SK-N-SH (cell line): Measurements from ENCODE around the gene CLIC1.

Experiments used
- CHD2 ChIP-seq: fragments of 150-350 bp; IDR thresholded peaks from 2 replicates; pipeline ENCODE4 v1.6.1; 2018; ENCODE audit warnings: low read length; ENCODE audit not compliant: partially characterized antibody
- CTCF ChIP-seq: fragments of 200-600 bp; sonication (generic); IDR thresholded peaks from 2 replicates; pipeline ENCODE4 v1.6.1; 2017; ENCODE audit warnings: antibody characterized with exemption, mild to moderate bottlenecking, moderate library complexity
- EP300 ChIP-seq, 2 experiments: IDR thresholded peaks; 2 replicates each; pipeline versions ENCODE4 v1.4.0 to v1.6.1; 2012; ENCODE audit warnings: borderline replicate concordance in 1 of 2, low read depth in 1 of 2, low read length in 1 of 2
- EZH2phosphoT487 ChIP-seq: fragments of 200-600 bp; sonication (generic); IDR thresholded peaks from 2 replicates; pipeline ENCODE4 v1.6.1; 2017; ENCODE audit warnings: low read depth, mixed run types, mild to moderate bottlenecking, antibody characterized with exemption, moderate library complexity, borderline replicate concordance
- FOXM1 ChIP-seq: IDR thresholded peaks from 2 replicates; pipeline ENCODE4 v1.4.0; 2012; ENCODE audit warnings: low read depth, mild to moderate bottlenecking
- GABPA ChIP-seq: IDR thresholded peaks from 2 replicates; pipeline ENCODE4 v1.4.0; 2012; ENCODE audit warnings: low read depth, mild to moderate bottlenecking
- MAX ChIP-seq: IDR thresholded peaks from 2 replicates; pipeline ENCODE4 v1.4.0; 2012; ENCODE audit warnings: low read depth
- RAD21 ChIP-seq: IDR thresholded peaks from 2 replicates; pipeline ENCODE4 v1.6.1; 2012; ENCODE audit warnings: mild to moderate bottlenecking, low read length
- RCOR1 ChIP-seq: fragments of 150-350 bp; IDR thresholded peaks from 2 replicates; pipeline ENCODE4 v1.6.1; 2017; ENCODE audit warnings: antibody characterized with exemption, low read length
- RFX5 ChIP-seq: IDR thresholded peaks from 2 replicates; pipeline ENCODE4 v1.6.1; 2012; ENCODE audit warnings: mild to moderate bottlenecking, improper control_type of control experiment, low read length
- TAF1 ChIP-seq: IDR thresholded peaks from 2 replicates; pipeline ENCODE4 v1.6.1; 2012; ENCODE audit warnings: low read depth, mild to moderate bottlenecking, low read length, moderate library complexity, borderline replicate concordance
- TEAD4 ChIP-seq: IDR thresholded peaks from 2 replicates; pipeline ENCODE4 v1.4.0; 2012; ENCODE audit warnings: mild to moderate bottlenecking, borderline replicate concordance; ENCODE audit not compliant: insufficient read depth
- YY1 ChIP-seq: IDR thresholded peaks from 2 replicates; pipeline ENCODE4 v1.4.0; 2012; ENCODE audit warnings: low read depth, mild to moderate bottlenecking

GRCh38 chr6:31689249-31690110, 46.9 kb downstream of the CLIC1 start:
- no peak for TF ChIP-seq EP300 (IDR thresholded peaks at IDR 0.05; ENCODE audit: borderline replicate concordance in 1 of 2, low read depth in 1 of 2, low read length in 1 of 2)
- no peak for TF ChIP-seq YY1
- no peak for TF ChIP-seq GABPA
- TF ChIP-seq RFX5, result no peak
- peak; percentile 61 for TF ChIP-seq CTCF
- no peak for TF ChIP-seq TEAD4
- no peak for TF ChIP-seq MAX
- TF ChIP-seq EZH2phosphoT487, result no peak
- no peak for TF ChIP-seq FOXM1
- TF ChIP-seq RAD21, result no peak
- no peak for TF ChIP-seq TAF1
- no peak for TF ChIP-seq RCOR1
- no peak for TF ChIP-seq CHD2
